Activated B cell treated with CpG ODN at 0.5 μM for 24 hours (primary cell): ENCODE data around the gene RP2. TPM values are rescaled to one million over a fixed set of nuclear protein-coding genes. Genes with fewer than 3 reads are reported as not detected.

Source experiments
- ATAC-seq: fragments of 200-7000 bp; cut with Tn5 transposase; one replicate; pipeline ENCODE4 v1.10.0; 2021; ENCODE audit warnings: low read depth, mild to moderate bottlenecking, moderate library complexity
- CTCF ChIA-PET: fragments of 350-600 bp; sonication (Branson Sonifier 250); formaldehyde crosslinking; loops from one replicate; lab custom pipeline; 2021; ENCODE audit warnings: antibody characterized with exemption; lab: Charles Lee
- POLR2A ChIA-PET: fragments of 350-600 bp; sonication (Branson Sonifier 250); formaldehyde crosslinking; loops from one replicate; lab custom pipeline; 2021; ENCODE audit warnings: antibody characterized with exemption; lab: Charles Lee
- DNase-seq: peaks from one replicate; pipeline ENCODE4 v3.0.0; 2022
- H3K27ac Mint-ChIP-seq: one replicate; pipeline ENCODE4 v1.8.0; 2020; ENCODE audit warnings: mixed read lengths
- H3K27me3 Mint-ChIP-seq: one replicate; pipeline ENCODE4 v1.8.0; 2021; ENCODE audit warnings: mixed read lengths
- H3K36me3 Mint-ChIP-seq: one replicate; pipeline ENCODE4 v1.8.0; 2021; ENCODE audit warnings: low read depth, mixed read lengths
- H3K4me1 Mint-ChIP-seq: one replicate; pipeline ENCODE4 v1.8.0; 2021; ENCODE audit warnings: mixed read lengths
- H3K4me3 Mint-ChIP-seq: one replicate; pipeline ENCODE4 v1.8.0; 2020; ENCODE audit warnings: mild to moderate bottlenecking, mixed read lengths
- H3K9me3 Mint-ChIP-seq: one replicate; pipeline ENCODE4 v1.8.0; 2020; ENCODE audit warnings: mixed read lengths
- intact Hi-C: fragments of 100-400 bp; cut with micrococcal nuclease; formaldehyde crosslinking; loops from one replicate; pipeline ENCODE4 v1.15.1; 2024
- total RNA-seq: library from RNA; stranded (reverse); gene quantifications from 2 replicates; pipeline ENCODE4 v1.2.3, GENCODE V29; 2022
- TF ChIP-seq, protein P1 (sequence below): fragments of 200-600 bp; IDR thresholded peaks from one replicate; pipeline ENCODE4 v1.8.0; 2022; ENCODE audit warnings: antibody characterized with exemption, mild to moderate bottlenecking

The RP2 gene
- total RNA-seq, 1 donor from 2014 or later = 11.3 TPM

- H3K36me3 Mint-ChIP-seq = no peaks in the 10 kb centered on the region
- intact Hi-C loops = no loop called here
- H3K4me1 Mint-ChIP-seq = no peaks in the 10 kb centered on the region
- no peak overlapping the region for H3K4me3 Mint-ChIP-seq
- no peak overlapping the region for H3K27ac Mint-ChIP-seq
- no peaks in the 10 kb centered on the region for H3K27me3 Mint-ChIP-seq
- DNase-seq (no peak), ATAC-seq (no peak)
- TF ChIP-seq, protein P1, sequence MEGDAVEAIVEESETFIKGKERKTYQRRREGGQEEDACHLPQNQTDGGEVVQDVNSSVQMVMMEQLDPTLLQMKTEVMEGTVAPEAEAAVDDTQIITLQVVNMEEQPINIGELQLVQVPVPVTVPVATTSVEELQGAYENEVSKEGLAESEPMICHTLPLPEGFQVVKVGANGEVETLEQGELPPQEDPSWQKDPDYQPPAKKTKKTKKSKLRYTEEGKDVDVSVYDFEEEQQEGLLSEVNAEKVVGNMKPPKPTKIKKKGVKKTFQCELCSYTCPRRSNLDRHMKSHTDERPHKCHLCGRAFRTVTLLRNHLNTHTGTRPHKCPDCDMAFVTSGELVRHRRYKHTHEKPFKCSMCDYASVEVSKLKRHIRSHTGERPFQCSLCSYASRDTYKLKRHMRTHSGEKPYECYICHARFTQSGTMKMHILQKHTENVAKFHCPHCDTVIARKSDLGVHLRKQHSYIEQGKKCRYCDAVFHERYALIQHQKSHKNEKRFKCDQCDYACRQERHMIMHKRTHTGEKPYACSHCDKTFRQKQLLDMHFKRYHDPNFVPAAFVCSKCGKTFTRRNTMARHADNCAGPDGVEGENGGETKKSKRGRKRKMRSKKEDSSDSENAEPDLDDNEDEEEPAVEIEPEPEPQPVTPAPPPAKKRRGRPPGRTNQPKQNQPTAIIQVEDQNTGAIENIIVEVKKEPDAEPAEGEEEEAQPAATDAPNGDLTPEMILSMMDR = no peak
- CTCF ChIA-PET = no interaction called here
- POLR2A ChIA-PET = no interaction called here
- H3K9me3 Mint-ChIP-seq = no peaks in the 10 kb centered on the region
These were observed 24.4 kb upstream of the RP2 start for GRCh38 chrX:46812445-46812844.

DNA sequence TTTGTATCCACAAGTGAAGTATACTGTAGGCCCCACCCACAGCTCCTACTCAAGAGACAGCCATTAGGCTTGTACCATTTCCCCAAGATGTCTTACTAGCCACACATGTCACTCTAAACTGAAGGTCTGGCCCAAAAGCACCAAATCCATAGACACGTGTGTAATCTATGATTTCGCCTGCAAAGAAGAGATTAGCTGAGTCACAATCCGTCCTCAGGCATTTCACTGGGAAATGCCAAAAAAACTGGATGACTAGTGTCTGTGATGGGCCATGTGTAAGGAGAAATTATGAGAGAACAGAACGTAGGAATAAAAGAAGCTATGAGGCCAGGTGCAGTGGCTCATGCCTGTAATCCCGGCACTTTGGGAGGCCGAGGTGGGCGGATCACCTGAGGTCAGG lies 21.9 kb upstream of the RP2 start:
- no peak for ATAC-seq
- no peaks in the 10 kb centered on the region for H3K27me3 Mint-ChIP-seq
- H3K4me1 Mint-ChIP-seq = no peaks in the 10 kb centered on the region

DNA sequence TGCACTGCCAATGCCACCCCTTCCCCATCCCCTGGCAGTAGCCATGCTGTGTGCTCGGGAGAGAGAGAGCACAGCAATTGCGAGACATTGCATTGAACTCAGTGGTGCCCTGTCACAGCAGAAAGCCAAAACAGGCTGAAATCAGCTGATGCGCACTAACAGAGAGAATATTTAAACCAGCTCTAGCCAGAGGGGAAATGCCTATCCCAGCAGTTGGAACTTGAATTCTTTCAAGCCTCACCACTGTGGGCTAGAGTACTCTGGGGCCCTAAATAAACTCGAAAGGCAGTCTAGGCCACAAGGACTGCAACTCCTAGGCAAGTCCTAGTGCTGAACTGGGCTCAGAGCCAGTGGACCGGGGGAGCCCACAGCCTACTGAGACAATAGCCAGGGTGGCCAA lies 17.7 kb upstream of the RP2 start:
- H3K27me3 Mint-ChIP-seq = no peaks in the 10 kb centered on the region
- no peak overlapping the region for H3K27ac Mint-ChIP-seq
- no peaks in the 10 kb centered on the region for H3K4me1 Mint-ChIP-seq
- POLR2A ChIA-PET = no interaction called here
- H3K36me3 Mint-ChIP-seq = no peaks in the 10 kb centered on the region
- ATAC-seq = no peak
- intact Hi-C loops = no loop called here
- TF ChIP-seq, protein P1 = no peak
- no peak for DNase-seq
- H3K9me3 Mint-ChIP-seq = peaks cover 3% of the 10 kb centered on the region
- H3K4me3 Mint-ChIP-seq = no peak overlapping the region
- CTCF ChIA-PET = no interaction called here

More for the DNA sequence above, 21.9 kb upstream of the RP2 start:
- POLR2A ChIA-PET = no interaction called here
- Mint-ChIP-seq H3K36me3 (no peaks in the 10 kb centered on the region), H3K4me3 (no peak overlapping the region), H3K27ac (no peak overlapping the region), H3K9me3 (no peaks in the 10 kb centered on the region)
- CTCF ChIA-PET = no interaction called here
- TF ChIP-seq, protein P1 = no peak
- no peak for DNase-seq
- intact Hi-C loops = no loop called here

DNA sequence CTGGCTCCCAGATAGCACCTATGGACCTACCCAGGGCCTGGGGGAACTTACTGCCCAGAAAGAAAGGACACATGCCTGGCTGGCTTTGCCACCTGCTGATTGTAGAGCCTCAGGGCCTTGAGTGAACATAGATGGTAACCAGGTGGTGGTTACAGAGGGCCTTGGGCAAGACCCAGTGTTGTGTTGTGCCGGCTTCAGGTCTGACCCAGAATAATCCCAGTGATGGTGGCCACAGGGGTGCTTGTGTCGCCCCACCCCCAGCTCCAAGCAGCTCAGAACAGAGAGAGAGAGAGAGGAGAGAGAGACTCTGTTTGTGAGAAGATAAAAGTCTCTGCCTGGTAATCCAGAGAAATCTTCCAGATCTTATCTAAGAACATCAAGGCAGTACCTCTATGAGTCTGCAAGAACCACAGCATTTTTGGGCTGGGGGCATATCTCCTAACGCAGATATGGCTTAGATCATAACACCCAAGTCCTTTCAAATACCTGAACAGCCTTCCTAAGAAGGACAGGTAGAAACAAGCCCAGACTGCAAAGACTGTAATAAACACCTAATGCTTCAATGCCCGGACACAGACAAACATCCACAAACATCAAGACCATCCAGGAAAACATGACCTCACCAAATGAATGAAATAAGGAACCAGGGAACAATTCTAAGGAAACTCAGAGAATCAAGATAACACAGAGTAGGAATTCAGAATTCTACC lies 16.3 kb upstream of the RP2 start:
- Mint-ChIP-seq H3K27ac (no peak overlapping the region), H3K36me3 (no peaks in the 10 kb centered on the region), H3K4me1 (no peaks in the 10 kb centered on the region), H3K9me3 (peaks cover 3% of the 10 kb centered on the region), H3K27me3 (no peaks in the 10 kb centered on the region), H3K4me3 (no peak overlapping the region)
- intact Hi-C loops = no loop called here
- no peak for ATAC-seq
- no peak for DNase-seq
- CTCF ChIA-PET = no interaction called here
- POLR2A ChIA-PET = no interaction called here
- TF ChIP-seq, protein P1 = no peak

DNA sequence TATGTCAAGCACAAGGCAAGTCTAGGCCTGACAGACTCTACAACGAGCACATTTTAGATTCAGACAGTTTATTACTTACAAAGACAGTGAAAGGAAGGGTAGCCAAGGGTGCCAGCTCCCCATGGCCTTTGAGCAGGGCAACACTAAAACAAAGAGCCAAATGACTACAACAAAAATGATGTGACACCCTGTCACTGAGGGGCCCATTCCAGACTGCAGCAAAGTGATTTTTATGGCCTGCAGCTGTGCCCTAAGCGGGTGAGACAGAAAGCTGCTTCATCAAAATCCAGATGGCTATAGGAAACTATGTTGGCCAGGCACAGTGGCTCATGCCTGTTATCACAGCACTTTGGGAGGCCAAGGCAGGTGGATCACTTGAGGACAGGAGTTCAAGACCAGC lies 13.4 kb upstream of the RP2 start:
- H3K27me3 Mint-ChIP-seq = no peaks in the 10 kb centered on the region
- POLR2A ChIA-PET = no interaction called here
- no peak for ATAC-seq
- H3K27ac Mint-ChIP-seq = no peak overlapping the region
- H3K9me3 Mint-ChIP-seq = peaks cover 3% of the 10 kb centered on the region
- H3K4me1 Mint-ChIP-seq = no peaks in the 10 kb centered on the region
- TF ChIP-seq, protein P1 = no peak
- no peak for DNase-seq
- CTCF ChIA-PET = no interaction called here
- H3K4me3 Mint-ChIP-seq = no peak overlapping the region
- intact Hi-C loops = no loop called here
- H3K36me3 Mint-ChIP-seq = no peaks in the 10 kb centered on the region
